ENCODE measurements around the gene ZNF763. TPM values are rescaled to one million over a fixed set of nuclear protein-coding genes. Genes with fewer than 3 reads are reported as not detected.
"Not testable (repeated sequence)": the region's sequence is repeated elsewhere in the genome, so short reads cannot be mapped to it uniquely, and the experiment has no call there.

Gene ZNF763
- total RNA-seq: 1 to 10 TPM; 2.0 to 2.3 TPM

DNA sequence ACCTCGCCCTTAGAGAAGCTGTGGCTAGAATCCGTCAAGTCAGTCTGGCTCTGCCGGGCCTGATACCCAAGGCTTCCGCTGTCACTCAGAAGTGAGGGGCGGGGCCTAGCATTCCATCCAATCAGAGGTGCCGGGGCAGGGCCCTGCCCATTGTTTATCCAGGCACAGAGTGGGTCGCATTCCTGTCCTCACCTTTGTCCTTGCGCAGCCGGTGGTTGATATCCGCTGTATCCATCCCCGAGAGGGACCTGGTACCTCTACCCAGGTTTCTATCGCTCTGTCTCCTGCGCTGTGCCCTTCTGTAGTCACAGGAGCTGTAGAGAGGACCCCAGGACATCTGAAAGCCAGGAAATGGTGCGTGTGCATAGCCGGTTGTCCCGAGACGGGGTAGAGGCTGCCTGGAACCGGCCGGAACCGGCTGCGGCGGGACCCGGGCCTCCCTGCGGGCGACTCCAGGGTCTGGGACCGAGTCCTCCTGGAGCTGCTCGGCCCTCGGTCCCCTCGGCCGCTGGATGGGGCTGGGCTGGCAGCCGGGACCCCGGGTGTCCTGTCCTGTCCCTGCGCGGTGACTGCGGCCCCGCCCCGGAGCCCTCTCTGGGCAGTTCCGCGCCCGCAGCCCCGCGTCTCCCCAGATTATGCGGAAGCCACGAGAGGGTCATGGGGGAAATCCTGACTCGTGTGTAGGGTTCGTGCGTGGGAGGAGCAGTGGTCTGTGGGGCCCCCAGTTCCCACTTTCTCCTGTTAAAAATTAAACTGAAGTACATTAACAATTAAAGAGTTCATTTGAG is at the start of gene ZNF763:
ZNF763 (plus strand) TSS at position 183 of the 788 bp plus-strand sequence; CDS start at position 352, 169 bp downstream.
- ATAC-seq (peak; percentile 97), DNase-seq (peak; percentile 94)
- Mint-ChIP-seq H3K4me1 (ENCODE audit: low read depth) (peaks cover 27% of the 10 kb centered on the region), H3K27ac (peak within 1 kb of the TSS; percentile 88), H3K36me3 (ENCODE audit: low read depth) (peaks cover 6% of the 10 kb centered on the region), H3K9me3 (ENCODE audit: insufficient read depth) (peaks cover 3% of the 10 kb centered on the region), H3K4me3 (peak within 1 kb of the TSS; percentile 88), H3K27me3 (ENCODE audit: low read depth) (no peaks in the 10 kb centered on the region)
- CTCF ChIA-PET: interaction anchor here (1.0 to 5.0 kb wide), 11 partner anchors 11 to 400 kb away, joined by 3 to 83 read pairs (median 5); partner anchors contain the start of genes ZNF20, ZNF442, ZNF491 and ZNF700
- POLR2A ChIA-PET: interaction anchor here (0.6 to 2.8 kb wide), 8 partner anchors 22 to 535 kb away, joined by 3 to 25 read pairs (median 4); partner anchors contain the start of genes ZNF20, ZNF433 and ZNF700

DNA sequence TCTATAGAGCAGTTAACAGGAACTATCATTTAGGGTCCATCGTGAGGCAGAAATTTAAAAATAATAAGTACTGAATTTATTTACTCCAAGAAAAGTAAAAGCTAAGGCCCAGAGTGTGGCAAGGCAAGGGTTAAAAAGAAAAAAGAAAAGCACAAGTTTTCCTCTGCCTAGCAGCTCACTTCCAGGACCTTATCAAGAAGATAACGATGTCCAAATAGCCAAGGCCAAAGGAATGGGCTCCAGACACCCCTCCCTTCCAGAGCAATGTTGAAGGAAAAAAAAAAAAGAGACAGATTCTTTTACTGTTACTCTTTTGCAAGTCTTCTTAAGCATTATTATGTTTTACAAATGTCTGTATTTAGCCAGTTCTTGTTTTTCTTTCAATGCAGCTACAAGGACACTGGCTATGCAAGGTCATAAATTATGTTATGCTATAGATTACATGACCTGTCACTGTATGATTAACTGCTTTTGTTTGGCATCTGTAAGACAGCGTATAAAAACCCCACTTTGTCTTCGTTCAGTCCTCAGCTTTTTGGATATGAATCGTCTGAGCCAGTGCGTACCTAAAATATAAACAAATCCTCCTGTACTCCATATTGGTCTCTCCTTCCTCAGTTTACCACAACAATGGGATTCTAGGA is 42.9 kb upstream of the ZNF763 start:
- DNase-seq (no peak), ATAC-seq (no peak)
- H3K4me3 Mint-ChIP-seq: no peak overlapping the region
- H3K27me3 Mint-ChIP-seq (ENCODE audit: low read depth): no peaks in the 10 kb centered on the region
- H3K9me3 Mint-ChIP-seq (ENCODE audit: insufficient read depth): peaks cover 3% of the 10 kb centered on the region
- H3K27ac Mint-ChIP-seq: no peak overlapping the region
- ChIA-PET POLR2A (no interaction called here), CTCF (interaction anchor here (1.0 to 6.0 kb wide), 11 partner anchors 18 to 256 kb away, joined by 3 to 115 read pairs (median 25); partner anchors contain the start of genes ZNF20, ZNF491, ZNF763 and ZNF878)
- peaks cover 14% of the 10 kb centered on the region for H3K36me3 Mint-ChIP-seq (ENCODE audit: low read depth)
- H3K4me1 Mint-ChIP-seq (ENCODE audit: low read depth): peaks cover 31% of the 10 kb centered on the region

DNA sequence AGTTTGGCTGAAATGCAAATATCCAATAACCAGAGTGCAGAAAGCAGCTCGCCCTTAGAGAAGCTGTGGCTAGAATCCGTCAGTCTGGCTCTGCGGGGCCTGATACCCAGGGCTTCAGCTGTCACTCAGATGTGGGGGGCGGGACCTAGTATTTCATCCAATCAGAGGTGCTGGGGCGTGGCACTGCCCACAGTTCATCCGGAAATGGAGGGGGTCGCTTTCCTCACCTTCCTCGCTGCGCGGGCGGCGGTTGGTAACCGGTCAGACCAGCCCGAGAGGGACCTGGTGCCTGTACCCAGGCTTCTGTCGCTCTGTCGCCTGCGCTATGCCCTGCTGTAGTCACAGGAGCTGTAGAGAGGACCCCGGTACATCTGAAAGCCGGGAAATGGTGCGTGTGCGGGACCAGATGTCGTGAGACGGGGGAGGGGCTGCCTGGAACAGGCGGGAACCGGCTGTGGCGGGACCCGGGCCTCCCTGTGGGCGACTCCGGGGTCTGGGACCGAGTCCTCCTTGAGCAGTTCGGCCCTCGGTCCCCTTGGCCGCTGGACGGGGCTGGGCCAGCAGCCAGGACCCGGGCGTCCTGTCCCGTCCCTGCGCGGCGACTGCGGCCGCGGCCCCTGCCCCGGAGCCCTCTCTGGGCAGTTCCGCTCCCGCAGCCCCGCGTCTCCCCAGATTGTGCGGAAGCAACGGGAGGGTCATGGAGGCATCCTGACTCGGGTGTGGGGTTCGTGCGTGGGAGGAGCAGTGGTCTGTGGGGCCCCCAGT is 39.8 kb upstream of the ZNF763 start, which contains the start of gene ZNF700:
ZNF700 (plus strand) TSS at position 222 of the 765 bp plus-strand sequence; CDS start at position 326, 104 bp downstream.
- POLR2A ChIA-PET: interaction anchor here (0.6 to 3.4 kb wide), 14 partner anchors 21 to 626 kb away, joined by 3 to 53 read pairs (median 4); partner anchors contain the start of genes ZNF20, ZNF440, ZNF491 and ZNF564

DNA sequence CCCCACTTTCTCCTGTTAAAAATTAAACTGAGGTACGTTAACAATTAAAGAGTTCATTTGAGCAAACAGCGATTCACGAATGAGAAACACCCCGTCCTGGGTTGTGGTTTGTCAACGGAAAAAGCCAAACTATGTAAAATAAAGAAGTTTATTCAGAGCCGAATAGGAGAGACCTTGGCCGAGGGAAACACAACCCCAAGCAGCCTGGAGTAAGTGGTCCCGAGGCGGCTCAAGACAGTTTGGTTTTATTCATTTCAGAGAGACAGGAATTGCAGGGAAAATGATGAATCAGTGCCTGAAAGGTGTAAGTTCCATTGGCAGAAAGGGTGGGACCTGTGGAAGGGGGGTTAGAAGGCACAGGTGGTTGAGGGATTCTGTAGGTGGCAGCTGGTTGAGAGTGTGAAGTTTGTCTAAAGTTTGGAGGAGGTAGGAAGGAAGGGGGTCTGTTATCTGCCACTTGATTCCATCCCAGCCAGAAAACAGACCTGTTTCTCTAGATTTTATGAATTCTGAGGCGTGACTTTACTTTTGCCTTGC is 39.1 kb upstream of the ZNF763 start:
- not testable (repeated sequence) for H3K27me3 Mint-ChIP-seq (ENCODE audit: low read depth)

More for the DNA sequence above, 39.8 kb upstream of the ZNF763 start, which contains the start of gene ZNF700:
- peaks cover 6% of the 10 kb centered on the region for H3K9me3 Mint-ChIP-seq (ENCODE audit: insufficient read depth)
- H3K27ac Mint-ChIP-seq: peak within 1 kb of the TSS; percentile 97
- DNase-seq (peak; percentile 97), ATAC-seq (peak; percentile 91)
- H3K36me3 Mint-ChIP-seq (ENCODE audit: low read depth): peaks cover 41% of the 10 kb centered on the region
- CTCF ChIA-PET: interaction anchor here (1.4 to 6.0 kb wide), 14 partner anchors 8 to 571 kb away, joined by 4 to 115 read pairs (median 15); partner anchors contain the start of genes ZNF20, ZNF433, ZNF491 and ZNF763
- peaks cover 38% of the 10 kb centered on the region for H3K4me1 Mint-ChIP-seq (ENCODE audit: low read depth)
- H3K27me3 Mint-ChIP-seq (ENCODE audit: low read depth): no peaks in the 10 kb centered on the region
- peak within 1 kb of the TSS; percentile 94 for H3K4me3 Mint-ChIP-seq

DNA sequence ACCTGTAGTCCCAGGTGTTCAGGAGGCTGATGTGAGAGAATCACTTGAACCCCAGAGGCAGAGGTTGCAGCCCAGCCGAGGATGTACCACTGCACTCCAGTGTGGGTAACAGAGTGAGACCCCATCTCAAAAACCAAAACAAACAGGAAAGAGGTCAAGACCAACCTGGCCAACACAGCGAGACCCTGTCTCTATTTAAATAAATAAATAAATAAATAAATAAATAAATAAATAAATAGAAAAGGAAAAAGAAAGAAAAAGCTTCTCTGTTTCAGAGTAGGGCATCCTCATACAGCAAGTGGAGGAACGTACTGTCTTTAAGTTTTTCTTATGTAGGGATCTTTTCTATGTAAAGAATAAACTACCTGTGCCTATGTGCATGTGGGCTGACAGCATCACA is 37.6 kb upstream of the ZNF763 start:
- Mint-ChIP-seq H3K27me3 (ENCODE audit: low read depth) (no peaks in the 10 kb centered on the region), H3K27ac (no peak overlapping the region), H3K9me3 (ENCODE audit: insufficient read depth) (peaks cover 20% of the 10 kb centered on the region), H3K4me3 (no peak overlapping the region), H3K36me3 (ENCODE audit: low read depth) (peaks cover 62% of the 10 kb centered on the region), H3K4me1 (ENCODE audit: low read depth) (peaks cover 48% of the 10 kb centered on the region)
- ATAC-seq (no peak), DNase-seq (no peak)
- CTCF ChIA-PET: interaction anchor here (1.6 kb wide), 1 partner anchor 37 kb away, joined by 5 read pairs; no protein-coding TSS in a partner anchor
- POLR2A ChIA-PET: interaction anchor here (1.0 kb wide), 1 partner anchor 16 kb away, joined by 3 read pairs; no protein-coding TSS in a partner anchor

More for the DNA sequence above, 39.1 kb upstream of the ZNF763 start:
- H3K27ac Mint-ChIP-seq: peak overlapping the region; percentile 90
- CTCF ChIA-PET: interaction anchor here (1.0 to 6.0 kb wide), 7 partner anchors 38 to 570 kb away, joined by 3 to 115 read pairs (median 5); partner anchors contain the start of genes ZNF491 and ZNF763
- POLR2A ChIA-PET: interaction anchor here (1.3 to 3.4 kb wide), 5 partner anchors 20 to 167 kb away, joined by 3 to 53 read pairs (median 6); partner anchors contain the start of gene ZNF69
- not testable (repeated sequence) for ATAC-seq, DNase-seq
- H3K9me3 Mint-ChIP-seq (ENCODE audit: insufficient read depth): peaks cover 11% of the 10 kb centered on the region
- peaks cover 41% of the 10 kb centered on the region for H3K4me1 Mint-ChIP-seq (ENCODE audit: low read depth)
- H3K4me3 Mint-ChIP-seq: peak overlapping the region; percentile 94
- H3K36me3 Mint-ChIP-seq (ENCODE audit: low read depth): peaks cover 47% of the 10 kb centered on the region

DNA sequence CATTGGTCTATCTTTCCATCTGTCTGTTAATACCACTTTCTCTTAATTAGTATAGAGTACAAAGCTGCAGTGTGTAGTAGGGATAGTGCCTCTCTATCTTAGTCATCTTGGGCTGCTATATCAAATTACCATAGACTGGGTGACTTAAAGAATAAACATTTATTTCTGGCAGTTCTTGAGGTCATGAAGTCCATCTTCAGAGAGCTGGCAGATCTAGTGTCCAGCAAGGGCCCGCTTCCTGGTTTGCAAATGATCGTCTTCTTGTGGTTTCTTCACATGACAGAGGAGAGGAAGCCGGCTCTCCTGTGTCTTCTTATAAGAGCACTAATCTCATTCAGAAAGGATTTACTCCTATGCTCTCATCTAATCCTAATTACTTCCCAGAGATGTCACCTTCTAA is 33.8 kb upstream of the ZNF763 start:
- H3K4me1 Mint-ChIP-seq (ENCODE audit: low read depth): peaks cover 27% of the 10 kb centered on the region
- ChIA-PET CTCF (no interaction called here), POLR2A (interaction anchor here (0.6 kb wide), 1 partner anchor 1697 kb away, joined by 4 read pairs; no protein-coding TSS in a partner anchor)
- H3K27ac Mint-ChIP-seq: no peak overlapping the region
- no peaks in the 10 kb centered on the region for H3K27me3 Mint-ChIP-seq (ENCODE audit: low read depth)
- H3K9me3 Mint-ChIP-seq (ENCODE audit: insufficient read depth): peaks cover 26% of the 10 kb centered on the region
- ATAC-seq (no peak), DNase-seq (no peak)
- H3K4me3 Mint-ChIP-seq: no peak overlapping the region
- H3K36me3 Mint-ChIP-seq (ENCODE audit: low read depth): peaks cover 86% of the 10 kb centered on the region

DNA sequence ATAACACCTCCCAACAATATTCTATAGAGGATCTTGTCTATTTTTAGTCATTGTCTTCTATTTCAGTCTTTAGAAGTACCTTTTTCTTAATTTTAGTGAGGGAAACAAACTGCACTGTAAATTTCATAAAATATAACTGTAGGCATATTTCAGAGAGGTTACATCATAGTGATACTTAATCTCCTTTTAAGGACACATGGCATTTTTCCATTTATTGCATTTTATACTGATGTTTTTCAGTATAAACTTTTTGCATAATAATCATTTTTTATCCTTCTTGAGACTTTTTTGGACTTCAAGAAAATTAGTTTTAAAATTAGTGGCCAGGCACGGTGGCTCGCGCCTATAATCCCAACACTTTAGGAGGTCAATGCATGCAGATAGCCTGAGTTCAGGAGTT is 33.3 kb upstream of the ZNF763 start:
- ATAC-seq (no peak), DNase-seq (no peak)
- no peak overlapping the region for H3K4me3 Mint-ChIP-seq
- H3K4me1 Mint-ChIP-seq (ENCODE audit: low read depth): peaks cover 24% of the 10 kb centered on the region
- POLR2A ChIA-PET: no interaction called here
- peaks cover 30% of the 10 kb centered on the region for H3K9me3 Mint-ChIP-seq (ENCODE audit: insufficient read depth)
- CTCF ChIA-PET: no interaction called here
- H3K27ac Mint-ChIP-seq: no peak overlapping the region
- no peaks in the 10 kb centered on the region for H3K27me3 Mint-ChIP-seq (ENCODE audit: low read depth)
- peaks cover 88% of the 10 kb centered on the region for H3K36me3 Mint-ChIP-seq (ENCODE audit: low read depth)

DNA sequence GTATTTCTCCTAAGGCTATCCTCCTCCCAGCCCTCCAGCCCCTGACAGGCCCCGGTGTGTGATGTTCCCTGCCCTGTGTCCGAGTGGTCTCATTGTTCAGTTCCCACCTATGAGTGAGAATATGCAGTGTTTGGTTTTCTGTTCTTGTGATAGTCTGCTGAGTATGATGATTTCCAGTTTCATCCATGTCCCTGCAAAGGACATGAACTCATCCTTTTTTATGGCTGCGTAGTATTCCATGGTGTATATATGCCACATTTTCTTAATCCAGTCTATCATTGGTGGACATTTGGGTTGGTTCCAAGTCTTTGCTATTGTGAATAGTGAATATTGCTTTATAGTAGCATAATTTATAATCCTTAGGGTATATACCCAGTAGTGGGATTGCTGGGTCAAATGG is 29.0 kb upstream of the ZNF763 start:
- POLR2A ChIA-PET: not testable (repeated sequence)
- peaks cover 23% of the 10 kb centered on the region for H3K9me3 Mint-ChIP-seq (ENCODE audit: insufficient read depth)

DNA sequence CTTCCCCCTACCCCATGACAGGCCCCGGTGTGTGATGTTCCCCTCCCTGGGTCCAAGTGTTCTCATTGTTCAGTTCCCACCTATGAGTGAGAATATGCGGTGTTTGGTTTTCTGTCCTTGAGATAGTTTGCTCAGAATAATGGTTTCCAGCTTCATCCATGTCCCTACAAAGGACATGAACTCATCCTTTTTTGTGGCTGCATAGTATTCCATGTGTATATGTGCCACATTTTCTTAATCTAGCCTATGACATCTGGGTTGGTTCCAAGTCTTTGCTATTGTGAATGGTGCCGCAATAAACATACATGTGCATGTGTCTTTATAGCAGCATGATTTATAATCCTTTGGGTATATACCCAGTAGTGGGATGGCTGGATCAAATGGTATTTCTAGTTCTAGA is 26.5 kb upstream of the ZNF763 start:
- H3K27me3 Mint-ChIP-seq (ENCODE audit: low read depth); DNase-seq; H3K27ac Mint-ChIP-seq; H3K4me1 Mint-ChIP-seq (ENCODE audit: low read depth); CTCF ChIA-PET; H3K4me3 Mint-ChIP-seq; ATAC-seq; POLR2A ChIA-PET: not testable (repeated sequence)
- Mint-ChIP-seq H3K36me3 (ENCODE audit: low read depth) (peaks cover 85% of the 10 kb centered on the region), H3K9me3 (ENCODE audit: insufficient read depth) (peaks cover 30% of the 10 kb centered on the region)

More for the DNA sequence above, 29.0 kb upstream of the ZNF763 start:
- CTCF ChIA-PET; H3K27ac Mint-ChIP-seq; H3K4me1 Mint-ChIP-seq (ENCODE audit: low read depth); H3K27me3 Mint-ChIP-seq (ENCODE audit: low read depth); DNase-seq; ATAC-seq; H3K4me3 Mint-ChIP-seq: not testable (repeated sequence)
- H3K36me3 Mint-ChIP-seq (ENCODE audit: low read depth): peaks cover 84% of the 10 kb centered on the region

DNA sequence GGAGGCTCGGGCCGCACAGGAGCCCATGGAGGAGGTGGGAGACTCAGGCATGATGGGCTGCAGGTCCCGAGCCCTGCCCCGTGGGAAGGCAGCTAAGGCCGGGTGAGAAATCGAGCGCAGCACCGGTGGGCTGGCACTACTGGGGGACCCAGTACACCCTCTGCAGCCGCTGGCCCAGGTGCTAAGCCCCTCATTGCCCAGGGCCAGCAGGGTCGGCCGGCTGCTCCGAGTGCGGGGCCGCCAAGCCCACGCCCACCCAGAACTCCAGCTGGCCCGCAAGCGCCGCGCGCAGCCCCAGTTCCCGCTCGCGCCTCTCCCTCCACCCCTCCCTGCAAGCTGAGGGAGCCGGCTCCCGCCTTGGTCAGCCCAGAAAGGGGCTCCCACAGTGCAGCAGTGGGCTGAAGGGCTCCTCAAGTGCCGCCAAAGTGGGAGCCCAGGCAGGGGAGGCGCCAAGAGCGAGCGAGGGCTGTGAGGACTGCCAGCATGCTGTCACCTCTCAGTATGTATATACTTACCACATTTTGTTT is 23.4 kb upstream of the ZNF763 start:
- ATAC-seq; H3K27me3 Mint-ChIP-seq (ENCODE audit: low read depth); H3K27ac Mint-ChIP-seq; DNase-seq; H3K4me1 Mint-ChIP-seq (ENCODE audit: low read depth); H3K4me3 Mint-ChIP-seq: not testable (repeated sequence)
- peaks cover 89% of the 10 kb centered on the region for H3K36me3 Mint-ChIP-seq (ENCODE audit: low read depth)
- peaks cover 49% of the 10 kb centered on the region for H3K9me3 Mint-ChIP-seq (ENCODE audit: insufficient read depth)
- ChIA-PET POLR2A (interaction anchor here (1.5 kb wide), 1 partner anchor 47 kb away, joined by 4 read pairs; no protein-coding TSS in a partner anchor), CTCF (interaction anchor here (1.1 kb wide), 1 partner anchor 47 kb away, joined by 3 read pairs; no protein-coding TSS in a partner anchor)

Measured in activated CD8-positive, alpha-beta T cell treated with anti-CD3 and anti-CD28 coated beads, Interleukin-2, amount 10 ng/mL, durations not matched to agents 7 days and 5 days (primary cell).